HG03565 (cell line): Measurements from ENCODE around the gene METRNL.

Experiments
- ATAC-seq: cut with Tn5 transposase; IDR thresholded peaks from one replicate; pipeline ENCODE4 v1.9.1; 2021; ENCODE audit warnings: mild to moderate bottlenecking, moderate library complexity; ENCODE audit not compliant: unreplicated experiment

The METRNL gene

GRCh38 chr17:83078378-83079351, 744 bp upstream of the METRNL start:
- no peak for ATAC-seq

- ATAC-seq, result no peak
Measured at GRCh38 chr17:83079766-83080578, 563 bp downstream of the METRNL start.

DNA sequence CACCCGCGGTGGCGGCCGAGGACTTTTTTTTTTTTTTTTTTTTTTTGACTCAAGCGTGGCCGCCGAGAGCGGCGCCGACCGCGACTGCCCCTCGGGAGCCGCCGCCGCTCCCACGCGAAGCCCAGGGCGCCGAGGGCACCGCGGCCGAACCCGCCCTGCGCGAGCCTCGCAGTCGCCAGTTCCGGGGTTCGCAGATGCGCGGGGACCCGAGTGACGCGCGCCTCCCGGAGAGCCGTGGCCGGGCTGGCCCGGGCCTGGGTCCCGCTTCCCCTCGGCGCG, 1.1 kb downstream of the METRNL start:
- no peak for ATAC-seq

DNA sequence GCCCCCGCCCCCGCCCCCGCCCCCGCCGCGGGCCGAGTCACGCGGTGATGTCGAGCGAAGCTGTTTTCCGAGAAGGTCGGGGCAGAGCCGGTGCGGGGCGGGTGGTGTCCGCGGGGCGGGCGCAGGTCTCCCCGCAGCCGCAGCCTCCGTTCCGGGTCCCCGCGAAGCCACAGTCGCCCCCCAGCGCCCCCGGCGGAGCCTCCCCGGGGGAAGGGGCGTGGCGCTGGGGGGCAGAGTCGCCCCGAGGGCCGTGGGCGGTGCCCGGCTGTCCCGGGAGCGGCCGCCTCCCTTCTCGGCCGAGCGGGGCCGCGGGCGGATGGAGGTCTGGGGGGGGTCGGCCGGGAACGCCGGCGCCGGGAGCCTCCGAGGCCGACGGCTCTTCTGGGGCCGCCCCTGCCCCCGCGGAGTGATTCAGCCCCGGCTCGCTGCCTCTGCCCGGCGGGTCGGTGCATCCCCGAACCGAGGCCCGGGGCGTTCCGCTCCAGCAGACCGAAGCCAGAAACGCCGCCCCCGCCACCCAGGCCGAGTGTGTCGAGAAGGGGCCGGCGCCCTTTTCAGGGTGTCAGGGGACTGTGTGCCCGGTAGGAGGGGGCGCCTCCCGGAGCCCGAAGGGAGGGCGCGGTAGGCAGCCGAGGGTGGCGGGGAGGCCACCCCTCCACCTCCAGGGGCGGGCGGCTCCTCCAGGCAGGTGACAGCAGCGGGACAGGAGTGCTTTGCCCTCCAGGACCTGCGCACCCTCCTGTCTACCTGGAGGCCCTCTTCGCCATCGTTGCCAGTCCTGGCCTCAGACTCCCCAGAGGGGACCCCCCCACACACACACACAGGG, 1.7 kb downstream of the METRNL start:
- ATAC-seq, result peak; percentile 31

DNA sequence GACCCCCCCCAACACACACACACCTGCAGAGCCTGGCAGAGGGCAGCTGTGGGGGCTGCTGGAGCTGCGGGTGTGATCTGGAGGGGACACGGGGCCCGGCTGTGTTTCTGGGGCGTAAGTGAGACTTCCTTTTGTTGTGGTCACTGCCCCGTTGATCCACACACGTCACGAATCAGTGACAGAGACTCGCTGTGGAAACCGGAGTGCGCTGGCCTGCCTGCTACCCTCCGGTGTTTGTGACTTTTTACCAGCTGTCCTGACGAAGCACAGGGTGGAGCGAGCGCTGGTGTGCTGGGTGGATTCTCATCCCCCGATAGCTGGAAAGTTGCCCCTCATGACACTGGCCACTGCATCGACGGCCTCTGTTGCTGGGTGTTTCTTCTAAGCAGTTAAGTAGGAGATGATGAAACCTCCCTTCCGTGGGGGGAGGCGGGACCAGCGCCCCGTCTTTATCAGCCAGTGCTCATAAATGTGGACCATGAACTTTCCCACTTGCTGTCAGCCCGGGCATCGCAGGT, 2.3 kb downstream of the METRNL start:
- no peak for ATAC-seq

GRCh38 chr17:83082424-83082823, 3.0 kb downstream of the METRNL start:
- no peak for ATAC-seq

GRCh38 chr17:83082909-83083367, 3.5 kb downstream of the METRNL start:
- ATAC-seq, result no peak

GRCh38 chr17:83083368-83084201, 4.2 kb downstream of the METRNL start:
- no peak for ATAC-seq

DNA sequence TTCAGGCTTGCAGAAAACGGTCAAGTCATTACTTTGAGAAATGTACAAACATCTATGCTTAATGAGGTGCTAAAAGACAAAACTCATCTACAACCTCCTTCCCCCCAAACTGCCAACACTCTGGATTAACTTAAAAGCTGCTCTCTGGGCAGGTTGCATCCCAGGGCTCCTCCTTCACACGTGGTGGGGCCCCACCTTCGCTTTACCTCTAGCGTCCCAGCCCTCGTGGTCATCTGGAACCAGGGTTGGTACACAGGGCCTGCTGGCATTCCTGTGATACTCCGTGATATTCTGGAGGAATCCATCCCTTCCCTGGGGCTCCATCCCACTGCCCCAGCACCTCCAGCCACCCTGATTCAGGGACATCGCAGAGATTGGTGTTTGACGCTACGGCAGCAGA, 4.8 kb downstream of the METRNL start:
- no peak for ATAC-seq

DNA sequence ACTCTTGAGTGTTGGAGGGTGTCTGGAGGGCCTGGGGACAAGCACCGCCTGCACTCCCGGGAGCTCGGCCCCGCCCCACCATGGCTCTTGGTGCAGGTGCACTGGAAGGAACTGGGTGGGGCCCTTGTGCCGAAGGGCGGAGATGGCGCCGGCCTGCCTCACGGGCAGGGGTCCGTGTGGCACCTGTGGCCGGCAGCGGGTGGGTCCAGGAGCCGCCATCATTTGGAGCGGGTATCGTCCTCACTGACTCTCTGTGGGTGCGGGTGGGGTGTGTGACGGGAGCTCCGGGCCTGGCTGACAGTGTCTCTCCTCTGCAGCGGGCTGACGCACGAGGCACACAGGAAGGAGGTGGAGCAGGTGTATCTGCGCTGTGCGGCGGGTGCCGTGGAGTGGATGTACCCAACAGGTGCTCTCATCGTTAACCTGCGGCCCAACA, 5.2 kb downstream of the METRNL start:
- no peak for ATAC-seq

DNA sequence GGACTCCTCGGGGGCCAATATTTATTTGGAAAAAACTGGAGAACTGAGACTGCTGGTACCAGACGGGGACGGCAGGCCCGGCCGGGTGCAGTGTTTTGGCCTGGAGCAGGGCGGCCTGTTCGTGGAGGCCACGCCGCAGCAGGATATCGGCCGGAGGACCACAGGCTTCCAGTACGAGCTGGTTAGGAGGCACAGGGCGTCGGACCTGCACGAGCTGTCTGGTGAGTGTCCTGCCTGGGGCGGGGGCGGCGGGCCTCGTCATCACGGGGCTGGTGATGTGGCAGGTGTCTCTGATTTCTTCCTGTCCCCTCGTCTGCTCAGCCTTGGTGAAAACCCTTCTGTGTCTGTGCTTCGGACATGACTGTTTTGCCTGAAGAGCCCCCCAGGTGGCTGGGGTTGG, 5.7 kb downstream of the METRNL start:
- ATAC-seq, result no peak

GRCh38 chr17:83085526-83086198, 6.3 kb downstream of the METRNL start:
- ATAC-seq, result no peak

DNA sequence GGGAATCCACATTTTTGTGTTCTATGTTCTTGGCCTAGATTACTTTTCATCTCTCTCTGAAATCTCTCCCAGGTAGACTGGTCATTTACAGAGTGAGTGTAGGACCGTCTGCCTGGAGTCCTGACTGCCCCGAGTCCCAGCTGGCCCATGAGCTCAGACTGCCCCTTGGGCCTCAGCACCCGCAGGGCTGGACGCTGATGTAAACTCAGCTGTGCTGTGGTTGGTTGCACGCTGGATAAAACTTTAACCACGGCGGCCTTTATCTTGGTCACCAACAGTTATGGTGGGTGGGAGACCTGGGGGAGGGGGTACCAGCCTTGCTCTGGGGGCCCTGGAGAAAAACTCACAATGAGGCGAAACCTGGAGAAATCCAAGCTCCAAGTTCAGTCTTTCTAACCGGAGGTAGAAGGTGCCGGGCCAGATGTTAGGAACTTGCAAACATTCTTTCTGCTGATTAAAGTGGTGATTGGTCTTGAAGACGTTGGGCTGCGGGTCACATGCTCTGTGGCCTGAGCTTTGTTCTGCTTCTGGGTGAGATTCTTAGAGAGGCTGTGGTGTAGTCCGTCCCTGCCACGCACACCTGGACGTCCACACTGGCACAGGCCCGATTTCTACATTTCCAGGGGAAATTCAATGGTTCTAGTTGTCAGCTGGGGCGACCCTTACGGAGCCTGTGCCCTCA, 6.9 kb downstream of the METRNL start:
- ATAC-seq, result no peak

GRCh38 chr17:83086907-83087787, 7.7 kb downstream of the METRNL start:
- ATAC-seq, result no peak

DNA sequence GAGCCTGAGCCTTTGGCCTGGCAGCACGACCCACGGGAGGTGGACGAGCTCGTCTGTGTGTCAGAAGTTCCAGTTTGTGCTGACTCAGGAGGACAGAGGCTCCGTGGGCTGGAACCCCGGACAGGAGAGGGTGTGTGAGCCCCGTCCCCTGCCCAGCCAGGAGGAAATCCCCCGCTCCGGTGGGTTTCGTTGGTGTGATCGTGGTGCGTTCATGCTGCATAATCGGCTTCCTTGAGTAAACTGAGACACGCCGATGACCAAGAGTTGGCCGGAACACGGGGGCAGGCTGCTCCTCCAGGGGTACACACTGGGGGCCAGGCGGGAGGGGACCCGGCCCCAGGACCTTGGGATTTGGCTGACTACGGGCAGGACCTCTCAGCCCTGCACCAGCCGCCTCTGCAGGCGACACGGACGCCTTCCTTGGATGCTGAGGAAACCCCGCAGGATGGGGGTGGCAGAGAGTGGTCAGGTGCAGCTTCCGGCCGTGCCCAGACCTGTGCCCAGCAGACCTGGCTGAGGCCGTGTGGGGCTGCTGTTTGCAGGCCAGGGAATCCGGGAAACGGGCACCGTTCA, 8.5 kb downstream of the METRNL start:
- no peak for ATAC-seq

DNA sequence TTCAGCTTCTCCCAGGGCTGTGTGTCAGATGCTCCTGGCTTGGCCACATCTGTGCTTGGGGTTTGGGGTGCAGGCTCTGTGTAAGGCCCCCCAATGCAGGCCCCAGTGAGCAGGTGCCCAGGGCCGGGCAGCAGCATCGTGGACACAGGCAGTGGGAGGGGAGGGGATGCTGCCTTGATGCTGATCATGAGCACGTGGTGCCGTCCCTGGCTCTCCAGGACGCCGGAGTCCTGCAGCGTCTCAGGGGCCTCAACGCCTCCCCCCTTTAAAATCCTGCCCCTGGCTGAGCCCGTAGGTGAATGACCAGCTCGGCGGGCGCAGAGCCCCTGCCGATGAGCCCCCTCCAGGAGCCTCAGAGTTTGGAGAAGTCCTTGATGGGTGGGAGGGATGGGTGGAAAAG, 9.0 kb downstream of the METRNL start:
- ATAC-seq, result no peak

GRCh38 chr17:83088909-83089308, 9.5 kb downstream of the METRNL start:
- no peak for ATAC-seq
